AG04450 (cell line): Measurements from ENCODE around the gene OLFML2A. TPM values are rescaled to one million over a fixed set of nuclear protein-coding genes. Genes with fewer than 3 reads are reported as not detected.

Experiments
- CTCF ChIA-PET: fragments of 300-600, 350-600 bp; formaldehyde crosslinking; extraction: SDS; loops from one replicate; lab custom pipeline; 2022; ENCODE audit warnings: antibody characterized with exemption, inconsistent platforms; lab: Charles Lee
- POLR2A ChIA-PET: fragments of 350-600 bp; formaldehyde crosslinking; extraction: SDS; loops from one replicate; lab custom pipeline; 2021; ENCODE audit warnings: antibody characterized with exemption, inconsistent platforms; lab: Yijun Ruan, JAX
- DNase-seq: peaks from one replicate; pipeline ENCODE4 v3.0.0-alpha.2; 2011; ENCODE audit warnings: low read depth, low spot score
- H3K27ac ChIP-seq: one replicate; pipeline ENCODE4 v1.5.1; 2012; ENCODE audit warnings: low read depth, low read length, control low read depth
- H3K27me3 ChIP-seq: one replicate; pipeline ENCODE4 v1.6.0; 2012; ENCODE audit warnings: low read length; ENCODE audit not compliant: control insufficient read depth, insufficient read depth
- H3K4me3 ChIP-seq: 2 replicates; pipeline ENCODE4 v1.5.1; 2011; ENCODE audit warnings: mild to moderate bottlenecking, low read depth, low read length, control low read depth
- H3K9me3 ChIP-seq: 2 replicates; pipeline ENCODE4 v1.5.1; 2012; ENCODE audit warnings: low read length; ENCODE audit not compliant: control insufficient read depth, insufficient read depth
- CTCF ChIP-seq: IDR thresholded peaks from 2 replicates; pipeline ENCODE4 v1.5.1; 2011; ENCODE audit warnings: low read depth, low read length, control low read depth, inconsistent platforms
- polyA plus RNA-seq: library from polyadenylated mRNA; depleted of rRNA; stranded (reverse); fragments of >200 nt; gene quantifications from 2 replicates; pipeline ENCODE4 v1.2.3, GENCODE V29; 2011

The OLFML2A gene
- polyA plus RNA-seq, 1 experiment = 22.3 TPM

- no peak for TF ChIP-seq CTCF
- no peak overlapping the region for H3K4me3 ChIP-seq
- DNase-seq = no peak
- no peaks in the 10 kb centered on the region; the same call in 1 of the 2 replicates for H3K9me3 ChIP-seq
- no peak overlapping the region for H3K27ac ChIP-seq
- peaks cover 3% of the 10 kb centered on the region for H3K27me3 ChIP-seq
- ChIA-PET POLR2A (interaction anchor here (0.7 to 2.3 kb wide), 4 partner anchors 76 to 270 kb away, joined by 3 to 9 read pairs (median 6); partner anchors contain the start of gene OLFML2A), CTCF (interaction anchor here (13.2 kb wide), 1 partner anchor 81 kb away, joined by 674 read pairs; the partner anchor contains the start of genes NR6A1 and OLFML2A)
Measured at GRCh38 chr9:124855566-124855943, 78.6 kb downstream of the OLFML2A start.

DNA sequence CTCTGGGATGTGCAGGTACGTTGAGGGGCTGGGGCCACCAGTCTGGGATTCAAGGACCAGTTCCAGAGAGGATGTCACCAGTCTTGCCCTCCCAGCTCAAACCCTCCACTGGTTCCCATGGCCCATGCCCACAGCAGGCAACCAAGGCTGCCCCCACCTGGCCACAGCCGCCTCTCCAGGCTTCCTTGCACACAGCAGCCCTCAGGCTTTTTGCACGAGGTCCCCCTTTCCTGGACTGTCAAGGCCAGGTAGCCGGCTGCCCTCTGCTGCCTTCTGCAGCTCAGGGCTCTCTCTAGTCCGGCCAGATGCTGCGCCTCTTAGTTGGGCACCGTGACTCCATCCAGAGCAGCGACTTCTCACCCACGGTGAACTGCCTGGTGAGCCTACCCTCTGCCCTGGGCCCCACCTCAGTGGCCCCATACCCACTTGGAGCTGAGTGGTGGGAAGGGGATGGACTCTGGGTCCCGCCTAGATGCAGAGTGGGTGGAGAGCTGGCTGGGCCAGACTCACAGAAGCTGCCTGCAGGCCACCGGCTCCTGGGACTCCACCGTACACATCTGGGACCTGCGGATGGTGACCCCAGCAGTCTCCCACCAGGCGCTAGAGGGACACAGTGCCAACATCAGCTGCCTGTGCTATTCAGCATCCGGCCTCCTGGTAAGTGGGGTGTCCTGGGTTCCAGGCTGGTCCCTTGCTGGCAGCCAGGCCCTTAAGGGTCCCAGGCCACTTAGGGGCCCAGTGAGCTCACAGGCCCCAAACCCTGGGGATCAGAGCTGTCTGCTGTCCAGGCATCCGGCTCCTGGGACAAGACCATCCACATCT lies 79.2 kb downstream of the OLFML2A start:
- TF ChIP-seq CTCF = peak; percentile 52
- Histone ChIP-seq H3K4me3 (no peak overlapping the region), H3K27ac (peak overlapping the region; percentile 2), H3K27me3 (peaks cover 3% of the 10 kb centered on the region), H3K9me3 (no peaks in the 10 kb centered on the region; the same call in 1 of the 2 replicates)
- no peak for DNase-seq
- ChIA-PET CTCF (interaction anchor here (0.6 to 13.2 kb wide), 2 partner anchors 82 to 219 kb away, joined by 3 to 674 read pairs; partner anchors contain the start of genes NR6A1 and OLFML2A), POLR2A (interaction anchor here (0.7 to 2.3 kb wide), 6 partner anchors 18 to 270 kb away, joined by 3 to 9 read pairs (median 6); partner anchors contain the start of gene OLFML2A)

DNA sequence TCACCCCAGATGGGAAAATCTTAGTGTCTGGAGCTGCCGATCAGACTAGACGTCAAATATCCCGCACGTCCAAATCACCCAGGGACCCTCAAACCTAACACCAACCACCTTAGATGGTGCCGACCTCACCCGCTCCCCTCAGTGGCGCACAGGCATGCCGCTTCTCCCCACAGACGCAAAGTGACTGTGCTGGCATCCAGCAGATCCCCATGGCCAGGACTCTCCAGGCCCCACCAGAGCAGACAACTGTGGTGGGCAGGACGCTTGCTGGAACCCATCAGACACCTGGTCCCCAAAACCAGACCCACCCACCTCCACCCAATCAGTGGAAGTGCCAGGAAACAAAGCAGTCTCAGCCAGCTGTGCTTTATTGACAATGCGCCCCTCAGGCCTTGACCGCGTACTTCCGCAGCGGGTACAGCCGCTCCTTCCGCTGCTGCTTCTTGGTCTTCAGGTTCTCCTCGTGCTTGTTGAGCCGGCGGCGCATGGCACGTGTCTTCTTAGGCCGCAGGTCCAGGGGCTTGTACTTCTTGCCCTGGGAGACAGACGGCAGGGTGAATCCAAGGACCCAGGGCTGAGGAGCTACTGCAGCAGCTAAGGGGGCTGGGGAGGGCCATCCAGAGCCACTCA lies 80.7 kb downstream of the OLFML2A start:
- DNase-seq = no peak
- Histone ChIP-seq H3K4me3 (no peak overlapping the region), H3K27me3 (no peaks in the 10 kb centered on the region), H3K9me3 (peaks cover 3% of the 10 kb centered on the region; the same call in 1 of the 2 replicates), H3K27ac (no peak overlapping the region)
- ChIA-PET POLR2A (interaction anchor here (1.4 kb wide), 1 partner anchor 81 kb away, joined by 3 read pairs; the partner anchor contains the start of gene OLFML2A), CTCF (interaction anchor here (7.1 kb wide), 1 partner anchor 84 kb away, joined by 68 read pairs; the partner anchor contains the start of gene NR6A1)
- TF ChIP-seq CTCF = no peak

DNA sequence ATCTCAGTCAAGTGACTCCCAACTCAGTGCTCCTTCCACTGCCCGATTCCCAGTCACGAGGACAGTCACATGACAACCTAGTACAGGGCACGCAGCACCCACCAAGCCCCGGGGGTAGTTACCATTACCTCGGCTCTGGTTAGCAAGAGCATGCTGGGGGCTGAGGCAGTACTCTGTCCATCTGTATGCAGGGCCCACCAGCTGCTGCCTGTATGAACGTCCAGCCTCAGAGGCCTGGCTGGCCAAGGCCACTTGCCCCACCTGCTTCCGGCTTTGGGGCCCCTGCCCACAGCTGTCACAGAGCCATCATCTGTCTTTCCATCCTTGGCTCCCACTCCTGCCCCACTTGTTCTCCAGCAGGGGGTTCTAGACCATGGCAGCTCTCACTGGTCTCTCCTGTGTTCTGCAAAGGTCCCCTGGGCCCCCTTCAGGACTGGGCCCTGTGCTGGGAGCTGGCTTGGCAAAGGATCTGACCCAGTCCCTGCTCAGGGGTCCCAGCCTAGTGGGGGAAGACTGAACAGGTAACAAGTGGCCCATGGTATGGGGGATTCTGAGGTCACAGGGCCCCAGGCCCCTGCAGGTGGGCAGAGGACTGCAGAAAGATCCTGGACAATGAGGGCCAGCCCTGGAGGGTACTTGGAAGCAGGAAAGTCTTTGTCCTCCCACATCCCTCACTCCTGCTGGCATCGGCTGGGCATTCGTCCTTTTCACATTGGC lies 81.6 kb downstream of the OLFML2A start:
- H3K4me3 ChIP-seq = no peak overlapping the region
- DNase-seq = no peak
- CTCF ChIA-PET = interaction anchor here (7.1 kb wide), 1 partner anchor 85 kb away, joined by 68 read pairs; the partner anchor contains the start of gene NR6A1
- POLR2A ChIA-PET = interaction anchor here (0.9 to 1.4 kb wide), 3 partner anchors 79 to 88 kb away, joined by 3 to 4 read pairs (median 4); partner anchors contain the start of genes NR6A1 and OLFML2A
- H3K27ac ChIP-seq = peak overlapping the region; percentile 21
- TF ChIP-seq CTCF = no peak
- no peaks in the 10 kb centered on the region for H3K27me3 ChIP-seq
- H3K9me3 ChIP-seq = peaks cover 3% of the 10 kb centered on the region; the same call in 1 of the 2 replicates
